ENCODE results near the gene PEBP1. TPM values are rescaled to one million over a fixed set of nuclear protein-coding genes. Genes with fewer than 3 reads are reported as not detected.

PEBP1 gene
- total RNA-seq, 1 donor from 2014 or later = 315 TPM

DNA sequence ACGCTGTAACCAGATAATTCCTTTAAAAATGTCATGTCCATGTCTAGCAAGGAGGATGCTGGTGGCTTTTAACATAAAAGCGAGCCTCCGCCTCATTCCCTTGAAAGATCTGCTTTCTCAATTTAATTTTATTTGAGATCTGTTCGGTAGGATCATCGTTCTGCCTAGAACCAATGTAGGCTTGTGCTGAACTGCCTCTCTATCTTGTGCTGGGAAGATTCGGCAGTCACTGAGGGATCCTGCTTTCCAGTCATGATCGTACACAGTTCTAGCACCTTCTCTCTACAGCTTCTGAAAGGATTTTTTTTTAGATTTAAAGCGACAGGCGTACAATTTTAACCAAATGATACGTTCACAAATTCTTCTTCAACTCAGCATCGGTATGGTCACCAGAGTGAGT, 54.3 kb downstream of the PEBP1 start:
- peak; percentile 59 for DNase-seq (ENCODE audit: low read depth)

- DNase-seq (ENCODE audit: low read depth) = no peak
Measured at GRCh38 chr12:118193477-118193876, 57.6 kb downstream of the PEBP1 start.

DNA sequence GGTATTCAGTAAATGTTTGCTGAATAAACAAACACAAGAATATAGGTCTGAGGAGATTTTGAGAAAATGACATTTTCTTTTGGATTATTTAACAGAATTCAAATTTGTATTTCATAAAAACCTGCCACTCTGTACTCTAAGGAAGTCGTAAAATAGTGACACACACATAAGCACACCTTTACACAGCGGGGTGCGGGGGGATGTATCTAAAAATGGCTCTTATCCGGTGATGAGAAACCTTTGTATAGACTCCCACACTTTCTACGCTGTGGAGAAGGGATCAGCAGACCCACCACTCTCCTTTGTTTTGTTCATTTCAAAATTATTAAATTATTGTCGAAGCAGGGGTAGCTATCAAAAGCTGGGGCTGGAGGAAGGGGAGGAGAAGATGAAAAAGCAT, 58.0 kb downstream of the PEBP1 start:
- DNase-seq (ENCODE audit: low read depth) = no peak

Other genes starting within 250 kb of the PEBP1 start
- not detected in 2 replicates for gene KSR2, start 167.1 kb upstream of the PEBP1 start, total RNA-seq
- gene RFC5, start 119.4 kb upstream of the PEBP1 start, total RNA-seq = 7.1 and 8.2 TPM in 2 replicates
- 145 and 207 TPM in 2 replicates for gene WSB2, start 74.9 kb upstream of the PEBP1 start, total RNA-seq
- gene VSIG10, start 32.1 kb upstream of the PEBP1 start, total RNA-seq = 5.3 and 7.4 TPM in 2 replicates
- 18.1 and 20.9 TPM in 2 replicates for gene TAOK3, start 236.8 kb downstream of the PEBP1 start, total RNA-seq
- gene SUDS3, start 240.4 kb downstream of the PEBP1 start, total RNA-seq = 49.7 and 71.2 TPM in 2 replicates